Measurements from ENCODE around the gene CEP63.
"Not testable (repeated sequence)": the region's sequence is repeated elsewhere in the genome, so short reads cannot be mapped to it uniquely, and the experiment has no call there.

The CEP63 gene

GRCh38 chr3:134516905-134517304 lies 31.0 kb downstream of the CEP63 start:
- no peak for DNase-seq (ENCODE audit: low read depth in 2 of 2)

- no peak for DNase-seq (ENCODE audit: low read depth in 2 of 2)
Observed at GRCh38 chr3:134517791-134518190, 31.9 kb downstream of the CEP63 start.

- no peak for DNase-seq (ENCODE audit: low read depth in 2 of 2)
Observed at GRCh38 chr3:134522541-134522940, 36.7 kb downstream of the CEP63 start.

GRCh38 chr3:134525293-134525692 lies 39.4 kb downstream of the CEP63 start:
- no peak for DNase-seq (ENCODE audit: low read depth in 2 of 2)

- no peak for DNase-seq (ENCODE audit: low read depth in 2 of 2)
Observed at GRCh38 chr3:134526319-134526718, 40.5 kb downstream of the CEP63 start.

- no peak for DNase-seq (ENCODE audit: low read depth in 2 of 2)
Observed at GRCh38 chr3:134527037-134527436, 41.2 kb downstream of the CEP63 start.

GRCh38 chr3:134527538-134528186 lies 41.8 kb downstream of the CEP63 start:
- DNase-seq (ENCODE audit: low read depth in 2 of 2): no peak

- no peak for DNase-seq (ENCODE audit: low read depth in 2 of 2)
Observed at GRCh38 chr3:134533493-134533892, 47.6 kb downstream of the CEP63 start.

GRCh38 chr3:134535186-134535970 lies 49.5 kb downstream of the CEP63 start:
- DNase-seq (ENCODE audit: low read depth in 2 of 2): no peak

GRCh38 chr3:134536781-134537180 lies 50.9 kb downstream of the CEP63 start:
- DNase-seq (ENCODE audit: low read depth in 2 of 2): no peak

GRCh38 chr3:134542287-134542958 lies 56.6 kb downstream of the CEP63 start:
- no peak for DNase-seq (ENCODE audit: low read depth in 2 of 2)

GRCh38 chr3:134543113-134543512 lies 57.3 kb downstream of the CEP63 start:
- no peak for DNase-seq (ENCODE audit: low read depth in 2 of 2)

- no peak for DNase-seq (ENCODE audit: low read depth in 2 of 2)
Observed at GRCh38 chr3:134544316-134544715, 58.5 kb downstream of the CEP63 start.

GRCh38 chr3:134544783-134545182 lies 58.9 kb downstream of the CEP63 start:
- not testable (repeated sequence) for DNase-seq (ENCODE audit: low read depth in 2 of 2)

- no peak for DNase-seq (ENCODE audit: low read depth in 2 of 2)
Observed at GRCh38 chr3:134545818-134546217, 60.0 kb downstream of the CEP63 start.

- DNase-seq (ENCODE audit: low read depth in 2 of 2): no peak
Observed at GRCh38 chr3:134552784-134553183, 66.9 kb downstream of the CEP63 start.

GRCh38 chr3:134559591-134559990 lies 73.7 kb downstream of the CEP63 start:
- no peak for DNase-seq (ENCODE audit: low read depth in 2 of 2)

- no peak for DNase-seq (ENCODE audit: low read depth in 2 of 2)
Observed at GRCh38 chr3:134562055-134562454, 76.2 kb downstream of the CEP63 start.

- DNase-seq (ENCODE audit: low read depth in 2 of 2): no peak
Observed at GRCh38 chr3:134563601-134564000, 77.7 kb downstream of the CEP63 start.

GRCh38 chr3:134564991-134565390 lies 79.1 kb downstream of the CEP63 start:
- DNase-seq (ENCODE audit: low read depth in 2 of 2): no peak

GRCh38 chr3:134567605-134568004 lies 81.7 kb downstream of the CEP63 start:
- DNase-seq (ENCODE audit: low read depth in 2 of 2): no peak

GRCh38 chr3:134568790-134569189 lies 82.9 kb downstream of the CEP63 start:
- no peak for DNase-seq (ENCODE audit: low read depth in 2 of 2)

- not testable (repeated sequence) for DNase-seq (ENCODE audit: low read depth in 2 of 2)
Observed at GRCh38 chr3:134569899-134570298, 84.0 kb downstream of the CEP63 start.
